Mucosa of rectum (tissue), 2 donors: ENCODE results near the gene GTF2A1.

Experiments used
- H3K27ac ChIP-seq, 2 donors: one replicate each; pipeline ENCODE4 v1.7.0; 2013; ENCODE audit warnings: inconsistent platforms in 2 of 2, low read depth in 2 of 2, low read length in 2 of 2
- H3K27me3 ChIP-seq, 2 donors: one replicate each; pipeline ENCODE4 v1.7.0; 2013; ENCODE audit warnings: low read length in 2 of 2; ENCODE audit not compliant: control insufficient read depth in 2 of 2, insufficient read depth in 2 of 2
- H3K36me3 ChIP-seq, 2 donors: one replicate each; pipeline ENCODE4 v1.7.0; 2013; ENCODE audit warnings: low read length in 2 of 2; ENCODE audit not compliant: control insufficient read depth in 2 of 2, insufficient read depth in 2 of 2
- H3K4me1 ChIP-seq, 2 donors: one replicate each; pipeline ENCODE4 v1.7.0; 2013; ENCODE audit warnings: low read length in 2 of 2, mild to moderate bottlenecking in 1 of 2; ENCODE audit not compliant: control insufficient read depth in 2 of 2, insufficient read depth in 2 of 2
- H3K4me3 ChIP-seq, 2 donors: one replicate each; pipeline ENCODE4 v1.7.0; 2013; ENCODE audit warnings: low read length in 2 of 2
- H3K9ac ChIP-seq, 2 donors: one replicate each; pipeline ENCODE4 v1.7.0; 2013; ENCODE audit warnings: low read length in 2 of 2, low read depth in 1 of 2, mild to moderate bottlenecking in 1 of 2
- H3K9me3 ChIP-seq, 2 donors: one replicate each; pipeline ENCODE4 v1.7.0; 2013; ENCODE audit warnings: low read length in 2 of 2; ENCODE audit not compliant: control insufficient read depth in 2 of 2
- donor health status: healthy.
- donor health status: Normal muscosa, but diverticular disease.

GTF2A1 gene

DNA sequence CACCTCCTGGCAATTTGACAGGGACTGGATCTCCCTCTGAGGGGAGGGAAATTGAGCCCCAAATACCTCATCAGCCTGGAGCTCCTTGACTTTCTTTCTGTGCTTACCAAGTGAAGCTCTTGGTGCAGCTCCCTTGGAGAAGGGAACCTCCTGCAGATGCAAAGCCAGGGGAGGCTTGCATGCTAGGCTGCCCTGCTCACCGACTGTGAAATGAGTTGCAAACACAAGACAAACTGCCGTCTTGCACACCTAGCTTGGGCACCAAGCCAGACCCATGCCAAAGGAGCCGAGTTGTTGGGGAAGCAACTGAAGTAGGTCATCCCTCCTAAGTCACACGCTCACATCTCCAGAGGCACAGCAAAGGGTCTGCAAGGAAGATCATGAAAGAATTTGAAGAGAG lies 95.2 kb downstream of the GTF2A1 start:
- H3K9ac ChIP-seq: no peak overlapping the region
- H3K27me3 ChIP-seq: no peaks in the 10 kb centered on the region
- no peaks in the 10 kb centered on the region for H3K9me3 ChIP-seq
- no peaks in the 10 kb centered on the region for H3K36me3 ChIP-seq
- H3K4me1 ChIP-seq: no peaks in the 10 kb centered on the region
- no peak overlapping the region for H3K27ac ChIP-seq
- no peak overlapping the region for H3K4me3 ChIP-seq
